ENCODE data around the gene CBLB. TPM values are rescaled to one million over a fixed set of nuclear protein-coding genes. Genes with fewer than 3 reads are reported as not detected.

Gene CBLB
- total RNA-seq, 1 experiment from 2014 or later = 8.6 TPM

DNA sequence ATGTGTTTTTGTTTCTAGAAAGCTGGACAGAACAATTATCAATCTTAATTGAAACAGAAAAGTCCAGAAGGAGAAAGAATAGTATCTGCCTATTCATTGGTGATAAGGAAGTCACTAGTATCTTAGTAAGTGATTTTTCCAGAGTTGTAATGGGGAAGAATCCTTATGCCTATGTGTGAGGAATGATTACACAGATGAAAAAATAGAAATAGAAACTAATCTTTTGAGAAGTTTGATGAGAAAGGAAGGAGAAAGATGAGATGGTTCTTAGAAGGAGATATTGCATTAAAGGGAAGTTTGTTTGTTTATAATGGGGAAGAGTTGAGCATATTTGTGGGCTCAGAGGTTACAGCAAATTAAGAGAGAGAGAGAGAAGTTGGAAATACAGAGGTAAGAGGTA is 42.7 kb upstream of the CBLB start:
- BruUV-seq (replicated peaks) = no TSS peak

DNA sequence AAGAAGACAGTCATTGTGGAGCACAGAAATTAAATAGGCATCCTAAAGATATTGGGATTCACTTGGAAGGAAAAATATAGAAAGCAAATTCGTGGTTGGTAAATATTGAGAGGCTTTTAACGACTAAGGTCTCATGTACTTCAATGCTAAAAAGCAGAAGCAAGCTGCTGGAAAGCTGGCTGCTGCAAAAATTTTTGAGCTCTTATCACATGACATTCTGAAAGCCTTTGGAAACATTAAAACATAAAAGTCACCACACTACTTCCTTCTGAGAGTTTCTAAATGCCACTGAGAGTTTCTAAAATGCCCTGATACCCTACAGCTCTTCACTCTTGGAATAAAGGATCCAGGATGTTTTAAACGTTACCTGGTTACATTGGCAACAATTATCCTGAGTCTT is 39.0 kb upstream of the CBLB start:
- Histone ChIP-seq H3K27ac (ENCODE audit: low read length) (no peak overlapping the region), H3K36me3 (ENCODE audit: control insufficient read depth, insufficient read depth, low read length) (no peaks in the 10 kb centered on the region), H3K9me3 (ENCODE audit: control insufficient read depth, insufficient read depth, low read depth, low read length) (no peaks in the 10 kb centered on the region), H3K4me3 (ENCODE audit: low read depth in 2 of 2, low read length in 2 of 2) (no peak overlapping the region), H3K4me1 (ENCODE audit: control insufficient read depth, insufficient read depth, low read length) (no peaks in the 10 kb centered on the region), H3K27me3 (ENCODE audit: control insufficient read depth, insufficient read depth, low read length) (no peaks in the 10 kb centered on the region)
- intact Hi-C loops (cut with micrococcal nuclease; ENCODE audit: unreplicated experiment) = no loop called here
- ATAC-seq (no peak), DNase-seq (ENCODE audit: low read depth, low spot score) (no peak)
- in situ Hi-C loops (cut with HindIII; ENCODE audit: low pct_unique_long_range_greater_than_20kb, low sequenced_read_pairs) = no loop called here
- ChIA-PET CTCF (no interaction called here), POLR2A (no interaction called here)
- no peak for TF ChIP-seq POLR2AphosphoS5 (IDR thresholded peaks at IDR 0.05; ENCODE audit: low read depth, low read length)
- TF ChIP-seq, protein P1, sequence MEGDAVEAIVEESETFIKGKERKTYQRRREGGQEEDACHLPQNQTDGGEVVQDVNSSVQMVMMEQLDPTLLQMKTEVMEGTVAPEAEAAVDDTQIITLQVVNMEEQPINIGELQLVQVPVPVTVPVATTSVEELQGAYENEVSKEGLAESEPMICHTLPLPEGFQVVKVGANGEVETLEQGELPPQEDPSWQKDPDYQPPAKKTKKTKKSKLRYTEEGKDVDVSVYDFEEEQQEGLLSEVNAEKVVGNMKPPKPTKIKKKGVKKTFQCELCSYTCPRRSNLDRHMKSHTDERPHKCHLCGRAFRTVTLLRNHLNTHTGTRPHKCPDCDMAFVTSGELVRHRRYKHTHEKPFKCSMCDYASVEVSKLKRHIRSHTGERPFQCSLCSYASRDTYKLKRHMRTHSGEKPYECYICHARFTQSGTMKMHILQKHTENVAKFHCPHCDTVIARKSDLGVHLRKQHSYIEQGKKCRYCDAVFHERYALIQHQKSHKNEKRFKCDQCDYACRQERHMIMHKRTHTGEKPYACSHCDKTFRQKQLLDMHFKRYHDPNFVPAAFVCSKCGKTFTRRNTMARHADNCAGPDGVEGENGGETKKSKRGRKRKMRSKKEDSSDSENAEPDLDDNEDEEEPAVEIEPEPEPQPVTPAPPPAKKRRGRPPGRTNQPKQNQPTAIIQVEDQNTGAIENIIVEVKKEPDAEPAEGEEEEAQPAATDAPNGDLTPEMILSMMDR (IDR thresholded peaks at IDR 0.05) = no peak
- no peak for TF ChIP-seq TCF7L2 (IDR thresholded peaks at IDR 0.05; ENCODE audit: low read depth, low read length)
- TF ChIP-seq SIN3A (IDR thresholded peaks at IDR 0.05; ENCODE audit: borderline replicate concordance, insufficient read depth, low read depth, low read length) = no peak
- TF ChIP-seq, protein P2, sequence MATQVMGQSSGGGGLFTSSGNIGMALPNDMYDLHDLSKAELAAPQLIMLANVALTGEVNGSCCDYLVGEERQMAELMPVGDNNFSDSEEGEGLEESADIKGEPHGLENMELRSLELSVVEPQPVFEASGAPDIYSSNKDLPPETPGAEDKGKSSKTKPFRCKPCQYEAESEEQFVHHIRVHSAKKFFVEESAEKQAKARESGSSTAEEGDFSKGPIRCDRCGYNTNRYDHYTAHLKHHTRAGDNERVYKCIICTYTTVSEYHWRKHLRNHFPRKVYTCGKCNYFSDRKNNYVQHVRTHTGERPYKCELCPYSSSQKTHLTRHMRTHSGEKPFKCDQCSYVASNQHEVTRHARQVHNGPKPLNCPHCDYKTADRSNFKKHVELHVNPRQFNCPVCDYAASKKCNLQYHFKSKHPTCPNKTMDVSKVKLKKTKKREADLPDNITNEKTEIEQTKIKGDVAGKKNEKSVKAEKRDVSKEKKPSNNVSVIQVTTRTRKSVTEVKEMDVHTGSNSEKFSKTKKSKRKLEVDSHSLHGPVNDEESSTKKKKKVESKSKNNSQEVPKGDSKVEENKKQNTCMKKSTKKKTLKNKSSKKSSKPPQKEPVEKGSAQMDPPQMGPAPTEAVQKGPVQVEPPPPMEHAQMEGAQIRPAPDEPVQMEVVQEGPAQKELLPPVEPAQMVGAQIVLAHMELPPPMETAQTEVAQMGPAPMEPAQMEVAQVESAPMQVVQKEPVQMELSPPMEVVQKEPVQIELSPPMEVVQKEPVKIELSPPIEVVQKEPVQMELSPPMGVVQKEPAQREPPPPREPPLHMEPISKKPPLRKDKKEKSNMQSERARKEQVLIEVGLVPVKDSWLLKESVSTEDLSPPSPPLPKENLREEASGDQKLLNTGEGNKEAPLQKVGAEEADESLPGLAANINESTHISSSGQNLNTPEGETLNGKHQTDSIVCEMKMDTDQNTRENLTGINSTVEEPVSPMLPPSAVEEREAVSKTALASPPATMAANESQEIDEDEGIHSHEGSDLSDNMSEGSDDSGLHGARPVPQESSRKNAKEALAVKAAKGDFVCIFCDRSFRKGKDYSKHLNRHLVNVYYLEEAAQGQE (IDR thresholded peaks at IDR 0.05; ENCODE audit: insufficient read depth in 1 of 2, low read depth in 2 of 2, low read length in 1 of 2) = no peak
- BruUV-seq (replicated peaks) = no TSS peak

More for the DNA sequence above, 42.7 kb upstream of the CBLB start:
- intact Hi-C loops (cut with micrococcal nuclease; ENCODE audit: unreplicated experiment) (no loop called here), in situ Hi-C loops (cut with HindIII; ENCODE audit: low pct_unique_long_range_greater_than_20kb, low sequenced_read_pairs) (no loop called here)
- POLR2A ChIA-PET = no interaction called here
- no peak overlapping the region for H3K4me3 ChIP-seq (ENCODE audit: low read depth in 2 of 2, low read length in 2 of 2)
- H3K27ac ChIP-seq (ENCODE audit: low read length) = no peak overlapping the region
- no peaks in the 10 kb centered on the region for H3K36me3 ChIP-seq (ENCODE audit: control insufficient read depth, insufficient read depth, low read length)
- no peaks in the 10 kb centered on the region for H3K27me3 ChIP-seq (ENCODE audit: control insufficient read depth, insufficient read depth, low read length)
- no peak for DNase-seq (ENCODE audit: low read depth, low spot score)
- H3K4me1 ChIP-seq (ENCODE audit: control insufficient read depth, insufficient read depth, low read length) = no peaks in the 10 kb centered on the region
- TF ChIP-seq POLR2AphosphoS5 (IDR thresholded peaks at IDR 0.05; ENCODE audit: low read depth, low read length) (no peak), SIN3A (IDR thresholded peaks at IDR 0.05; ENCODE audit: borderline replicate concordance, insufficient read depth, low read depth, low read length) (no peak), TCF7L2 (IDR thresholded peaks at IDR 0.05; ENCODE audit: low read depth, low read length) (no peak)
- TF ChIP-seq, protein P2 (IDR thresholded peaks at IDR 0.05; ENCODE audit: insufficient read depth in 1 of 2, low read depth in 2 of 2, low read length in 1 of 2) = no peak
- TF ChIP-seq, protein P1 (IDR thresholded peaks at IDR 0.05) = no peak
- no peak for ATAC-seq
- H3K9me3 ChIP-seq (ENCODE audit: control insufficient read depth, insufficient read depth, low read depth, low read length) = no peaks in the 10 kb centered on the region
- CTCF ChIA-PET = no interaction called here
